Left ventricle myocardium inferior (tissue), 1 donor: Measurements from ENCODE around the gene GAS2L2. TPM values are rescaled to one million over a fixed set of nuclear protein-coding genes. Genes with fewer than 3 reads are reported as not detected.

Experiments
- DNase-seq: peaks from one replicate; pipeline ENCODE4 v3.0.0-alpha.2; 2020
- H3K27ac ChIP-seq: fragments of 200-600 bp; replicated peaks from 2 replicates; pipeline ENCODE4 v1.8.0; 2021
- H3K27me3 ChIP-seq: fragments of 200-600 bp; 2 replicates; pipeline ENCODE4 v1.8.0; 2021; ENCODE audit warnings: low read depth
- H3K36me3 ChIP-seq: fragments of 200-600 bp; 2 replicates; pipeline ENCODE4 v1.8.0; 2021
- H3K4me1 ChIP-seq: fragments of 200-600 bp; 2 replicates; pipeline ENCODE4 v1.8.0; 2021
- H3K4me3 ChIP-seq: fragments of 200-600 bp; 2 replicates; pipeline ENCODE4 v1.8.0; 2021; ENCODE audit warnings: mild to moderate bottlenecking, moderate library complexity
- H3K9me3 ChIP-seq: fragments of 200-600 bp; replicated peaks from 2 replicates; pipeline ENCODE4 v1.8.0; 2021
- intact Hi-C: fragments of 100-400 bp; cut with micrococcal nuclease; formaldehyde crosslinking; loops from one replicate; pipeline ENCODE4 v1.11.0; 2022
- total RNA-seq: library from RNA; stranded (reverse); fragmentation: NEBNext Ultra II Directional; extraction: Animal tissue kit (Norgen Biotek cat#: 25700); gene quantifications from one replicate; pipeline ENCODE4 v1.2.1, GENCODE V29; 2021
- TF ChIP-seq, protein P1 (sequence below): fragments of 200-600 bp; IDR thresholded peaks from 2 replicates; pipeline ENCODE4 v1.8.0; 2021; ENCODE audit warnings: antibody characterized with exemption, mild to moderate bottlenecking, borderline replicate concordance
- donor health status: DM: no; HTN: yes; CAD: no; lungs with severe emphysema.

The GAS2L2 gene
- total RNA-seq, 1 donor from 2014 or later, result 0.08 TPM

GRCh38 chr17:35731239-35731916 lies 21.7 kb downstream of the GAS2L2 start, which contains the start of gene RASL10B:
RASL10B (plus strand) TSS chr17:35731639; CDS start chr17:35735185, 3,546 bp downstream.
- intact Hi-C loops, result no loop called here
- Histone ChIP-seq H3K4me1 (peaks cover 32% of the 10 kb centered on the region), H3K9me3 (no peaks in the 10 kb centered on the region), H3K36me3 (no peaks in the 10 kb centered on the region), H3K4me3 (peak within 1 kb of the TSS; percentile 77), H3K27ac (peak within 1 kb of the TSS; percentile 35), H3K27me3 (no peaks in the 10 kb centered on the region)
- DNase-seq, result peak; percentile 60
- TF ChIP-seq, protein P1, sequence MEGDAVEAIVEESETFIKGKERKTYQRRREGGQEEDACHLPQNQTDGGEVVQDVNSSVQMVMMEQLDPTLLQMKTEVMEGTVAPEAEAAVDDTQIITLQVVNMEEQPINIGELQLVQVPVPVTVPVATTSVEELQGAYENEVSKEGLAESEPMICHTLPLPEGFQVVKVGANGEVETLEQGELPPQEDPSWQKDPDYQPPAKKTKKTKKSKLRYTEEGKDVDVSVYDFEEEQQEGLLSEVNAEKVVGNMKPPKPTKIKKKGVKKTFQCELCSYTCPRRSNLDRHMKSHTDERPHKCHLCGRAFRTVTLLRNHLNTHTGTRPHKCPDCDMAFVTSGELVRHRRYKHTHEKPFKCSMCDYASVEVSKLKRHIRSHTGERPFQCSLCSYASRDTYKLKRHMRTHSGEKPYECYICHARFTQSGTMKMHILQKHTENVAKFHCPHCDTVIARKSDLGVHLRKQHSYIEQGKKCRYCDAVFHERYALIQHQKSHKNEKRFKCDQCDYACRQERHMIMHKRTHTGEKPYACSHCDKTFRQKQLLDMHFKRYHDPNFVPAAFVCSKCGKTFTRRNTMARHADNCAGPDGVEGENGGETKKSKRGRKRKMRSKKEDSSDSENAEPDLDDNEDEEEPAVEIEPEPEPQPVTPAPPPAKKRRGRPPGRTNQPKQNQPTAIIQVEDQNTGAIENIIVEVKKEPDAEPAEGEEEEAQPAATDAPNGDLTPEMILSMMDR, result no peak

DNA sequence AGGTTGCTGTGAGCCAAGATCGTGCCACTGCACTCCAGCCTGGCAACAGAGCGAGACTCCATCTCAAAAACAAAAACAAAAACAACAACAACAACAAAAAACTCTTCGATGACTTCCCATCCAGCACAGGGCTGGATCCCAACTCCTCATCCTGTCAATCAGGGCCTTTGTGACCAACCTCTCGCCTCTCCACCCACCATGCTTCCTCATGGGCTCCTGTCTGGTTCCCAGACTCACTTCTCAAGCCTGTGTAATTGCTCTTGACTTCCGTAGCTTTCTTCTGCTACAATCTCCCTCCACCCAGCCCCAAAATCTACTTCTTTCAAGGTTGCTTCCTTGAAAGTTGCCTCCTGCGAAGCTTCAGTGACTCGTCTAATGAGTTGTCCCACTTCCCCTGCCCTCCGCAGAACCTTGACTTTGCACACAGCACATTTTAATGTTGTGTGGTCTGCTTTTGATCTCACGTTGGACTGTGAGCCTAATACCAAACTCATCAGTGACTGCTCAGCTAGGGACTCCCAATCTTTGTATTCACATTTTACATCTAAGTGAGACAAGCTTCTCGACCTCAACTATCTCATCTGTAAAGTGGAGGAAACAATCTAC lies 22.5 kb downstream of the GAS2L2 start:
- no peaks in the 10 kb centered on the region for H3K9me3 ChIP-seq
- no peak overlapping the region for H3K27ac ChIP-seq
- DNase-seq, result no peak
- H3K4me3 ChIP-seq, result no peak overlapping the region
- intact Hi-C loops, result no loop called here
- peaks cover 41% of the 10 kb centered on the region for H3K4me1 ChIP-seq
- H3K27me3 ChIP-seq, result no peaks in the 10 kb centered on the region
- TF ChIP-seq, protein P1, result no peak
- H3K36me3 ChIP-seq, result peaks cover 4% of the 10 kb centered on the region

- no peak overlapping the region for H3K27ac ChIP-seq
- no peaks in the 10 kb centered on the region for H3K27me3 ChIP-seq
- H3K9me3 ChIP-seq, result no peaks in the 10 kb centered on the region
- H3K4me3 ChIP-seq, result no peak overlapping the region
- TF ChIP-seq, protein P1, result no peak
- H3K4me1 ChIP-seq, result peaks cover 43% of the 10 kb centered on the region
- intact Hi-C loops, result no loop called here
- peaks cover 15% of the 10 kb centered on the region for H3K36me3 ChIP-seq
- DNase-seq, result no peak
These were observed 23.6 kb downstream of the GAS2L2 start for GRCh38 chr17:35729405-35729833.

- TF ChIP-seq, protein P1, result no peak
- H3K9me3 ChIP-seq, result no peaks in the 10 kb centered on the region
- H3K4me1 ChIP-seq, result peaks cover 43% of the 10 kb centered on the region
- DNase-seq, result no peak
- intact Hi-C loops, result no loop called here
- H3K36me3 ChIP-seq, result peaks cover 23% of the 10 kb centered on the region
- no peaks in the 10 kb centered on the region for H3K27me3 ChIP-seq
- H3K27ac ChIP-seq, result no peak overlapping the region
- no peak overlapping the region for H3K4me3 ChIP-seq
These were observed 24.5 kb downstream of the GAS2L2 start for GRCh38 chr17:35728551-35728950.

GRCh38 chr17:35727635-35728034 lies 25.4 kb downstream of the GAS2L2 start:
- H3K9me3 ChIP-seq, result no peaks in the 10 kb centered on the region
- peaks cover 30% of the 10 kb centered on the region for H3K36me3 ChIP-seq
- no peak for DNase-seq
- no peak overlapping the region for H3K4me3 ChIP-seq
- TF ChIP-seq, protein P1, result no peak
- intact Hi-C loops, result no loop called here
- H3K27me3 ChIP-seq, result no peaks in the 10 kb centered on the region
- H3K4me1 ChIP-seq, result peaks cover 43% of the 10 kb centered on the region
- no peak overlapping the region for H3K27ac ChIP-seq
